GM21515 (cell line): ENCODE measurements around the gene KLHL40.

Experiments
- ATAC-seq: cut with Tn5 transposase; IDR thresholded peaks from one replicate; pipeline ENCODE4 v1.9.1; 2021; ENCODE audit not compliant: unreplicated experiment

The KLHL40 gene

GRCh38 chr3:42656680-42657610 lies 28.4 kb upstream of the KLHL40 start:
- ATAC-seq = no peak

GRCh38 chr3:42657675-42658074 lies 27.7 kb upstream of the KLHL40 start:
- ATAC-seq = no peak

- no peak for ATAC-seq
Observed at GRCh38 chr3:42658091-42658770, 27.1 kb upstream of the KLHL40 start.

- ATAC-seq = no peak
Observed at GRCh38 chr3:42658771-42659390, 26.5 kb upstream of the KLHL40 start.

- ATAC-seq = no peak
Observed at GRCh38 chr3:42659451-42660130, 25.7 kb upstream of the KLHL40 start.

GRCh38 chr3:42660131-42660715 lies 25.1 kb upstream of the KLHL40 start:
- no peak for ATAC-seq

GRCh38 chr3:42660898-42661297 lies 24.4 kb upstream of the KLHL40 start:
- ATAC-seq = no peak

GRCh38 chr3:42661593-42662022 lies 23.7 kb upstream of the KLHL40 start:
- no peak for ATAC-seq

GRCh38 chr3:42662037-42662812 lies 23.1 kb upstream of the KLHL40 start:
- no peak for ATAC-seq

GRCh38 chr3:42662813-42663535 lies 22.4 kb upstream of the KLHL40 start:
- ATAC-seq = no peak

- no peak for ATAC-seq
Observed at GRCh38 chr3:42663581-42664437, 21.5 kb upstream of the KLHL40 start.

- no peak for ATAC-seq
Observed at GRCh38 chr3:42664438-42664803, 20.9 kb upstream of the KLHL40 start.

GRCh38 chr3:42665050-42665878 lies 20.1 kb upstream of the KLHL40 start:
- no peak for ATAC-seq

GRCh38 chr3:42666022-42666421 lies 19.3 kb upstream of the KLHL40 start:
- no peak for ATAC-seq

- ATAC-seq = no peak
Observed at GRCh38 chr3:42666577-42666998, 18.7 kb upstream of the KLHL40 start.

- no peak for ATAC-seq
Observed at GRCh38 chr3:42667096-42667522, 18.2 kb upstream of the KLHL40 start.
